H1 (cell line): ENCODE data around the gene THUMPD2. TPM values are rescaled to one million over a fixed set of nuclear protein-coding genes. Genes with fewer than 3 reads are reported as not detected.

Experiments
- SAP30 ChIP-seq: fragments of 300-600 bp; sonication (generic); IDR thresholded peaks from 2 replicates; pipeline ENCODE4 v1.7.1; 2012; ENCODE audit warnings: low read length, moderate library complexity, mild to moderate bottlenecking, inconsistent platforms; ENCODE audit not compliant: insufficient read depth, insufficient replicate concordance
- polyA plus RNA-seq, 7 experiments: library from polyadenylated mRNA; depleted of rRNA in 3 of 7; stranded (reverse) in 5 of 7; unstranded in 2 of 7; fragments of >200 nt in 5 of 7; fragments of 200-250 nt in 2 of 7; gene quantifications; 1 replicate in 5 of 7; 2 replicates in 1 of 7; 4 replicates in 1 of 7; pipeline versions ENCODE4 v1.2.1 to v1.2.3, GENCODE V29; 2011 to 2013; ENCODE audit warnings: missing spikeins in 2 of 7, mixed read lengths in 2 of 7
- total RNA-seq: library from RNA; stranded (reverse); fragmentation: NEBNext Ultra II Directional; extraction: Animal tissue kit (Norgen Biotek cat#: 25700); gene quantifications from 2 replicates; pipeline ENCODE4 v1.2.1, GENCODE V29; 2021

Gene THUMPD2
- total and polyA plus RNA-seq, 2 of the 8 experiments (the other 6 are each of a cell fraction or from before 2014, with no cell fraction given), result 8.6 to 17.0 TPM

- no peak for TF ChIP-seq SAP30
- TF ChIP-seq, all 59 proteins: peak for 0
Observed at GRCh38 chr2:39706312-39706711, 72.7 kb downstream of the THUMPD2 start (continued).
